Right lobe of liver (tissue), 6 donors: Measurements from ENCODE around the gene VIPR1. TPM values are rescaled to one million over a fixed set of nuclear protein-coding genes. Genes with fewer than 3 reads are reported as not detected.

ENCODE experiments used
- ATAC-seq, 4 donors: fragments of 200-7000 bp; cut with Tn5 transposase; one replicate each; pipeline ENCODE4 v1.9.1; 2020; ENCODE audit warnings: mild to moderate bottlenecking in 4 of 4, moderate library complexity in 4 of 4
- DNase-seq, 3 donors: peaks; one replicate each; pipeline ENCODE4 v3.0.0-alpha.2; 2020
- H3K27ac ChIP-seq, 3 donors: fragments of 200-600 bp; one replicate each; pipeline ENCODE4 v1.8.0; 2022
- H3K27me3 ChIP-seq, 2 donors: fragments of 200-600 bp; one replicate each; pipeline ENCODE4 v1.8.0; 2022
- H3K36me3 ChIP-seq, 4 donors: fragments of 200-600 bp; sonication (generic) in 1 of 4; one replicate each; pipeline versions ENCODE4 v1.5.1 to v1.8.0; 2017 to 2022; ENCODE audit warnings: control low read depth in 1 of 4
- H3K4me1 ChIP-seq, 4 donors: fragments of 200-600 bp; sonication (generic) in 1 of 4; one replicate each; pipeline versions ENCODE4 v1.5.1 to v1.8.0; 2017 to 2022; ENCODE audit warnings: control low read depth in 1 of 4
- H3K4me3 ChIP-seq, 3 donors: fragments of 200-600 bp; one replicate each; pipeline ENCODE4 v1.8.0; 2022
- H3K9me3 ChIP-seq, 4 donors: fragments of 200-600 bp; sonication (generic) in 1 of 4; one replicate each; pipeline versions ENCODE4 v1.5.1 to v1.8.0; 2017 to 2022; ENCODE audit warnings: control low read depth in 1 of 4
- CTCF ChIP-seq, 4 donors: fragments of 200-600 bp in 3 of 4; fragments of 450-650 bp in 1 of 4; IDR thresholded peaks; one replicate each; pipeline versions ENCODE4 v1.5.1 to v1.8.0; 2016 to 2022; ENCODE audit warnings: antibody characterized with exemption in 4 of 4, mild to moderate bottlenecking in 2 of 4
- POLR2A ChIP-seq: fragments of 450-650 bp; IDR thresholded peaks from one replicate; pipeline ENCODE4 v1.6.1; 2017; ENCODE audit warnings: antibody characterized with exemption, mild to moderate bottlenecking
- WGBS: methylation state at CpG from one replicate; pipeline ENCODE4 v1.1.6; 2018; ENCODE audit warnings: low coverage, low lambda C conversion rate; ENCODE audit not compliant: insufficient coverage; ENCODE audit errors: missing lambda C conversion rate; 5-methylcytosine and 5-hydroxymethylcytosine counted together
- intact Hi-C, 2 donors: fragments of 100-400 bp; cut with DNase I; formaldehyde crosslinking; loops; one replicate each; pipeline versions ENCODE4 v1.11.2 to v1.14.1; 2022
- total RNA-seq, 6 experiments: library from RNA; depleted of rRNA in 2 of 6; stranded (reverse); fragments of >200 nt in 2 of 6; fragmentation: NEBNext Ultra II Directional in 3 of 6; extraction: Animal tissue kit (Norgen Biotek cat#: 25700) in 3 of 6; gene quantifications; one replicate each; pipeline versions ENCODE4 v1.1.0 to v1.2.4, GENCODE V29; 2016 to 2023
- donor health status: DM: no; HTN: yes; CAD: no.
- donor health status: DM: no; HTN: no; CAD: no.
- donor health status: DM: no; HTN: no; CAD: no.
- donor health status: DM: no; HTN: yes; CAD: no.
- donor health status: DM: no; HTN: yes; CAD: no.

VIPR1 gene
- total RNA-seq, 6 experiments from 2014 or later = 1.9 to 34.5 (median 18.2) TPM

GRCh38 chr3:42495393-42495792, 7.0 kb upstream of the VIPR1 start:
- intact Hi-C loops = no loop called here
- no peak for ATAC-seq

GRCh38 chr3:42497009-42497731, 5.3 kb upstream of the VIPR1 start:
- H3K9me3 ChIP-seq = no peaks in the 10 kb centered on the region
- H3K27ac ChIP-seq = no peak overlapping the region
- peaks cover 0 to 8% (median 4%) of the 10 kb centered on the region in 4 donors for H3K4me1 ChIP-seq
- intact Hi-C loops = no loop called here
- DNase-seq = peak in 1 of 3 donors; percentile 28
- H3K4me3 ChIP-seq = no peak overlapping the region
- TF ChIP-seq POLR2A (no peak), CTCF (IDR thresholded peaks at IDR 0.05) (no peak)
- no peaks in the 10 kb centered on the region for H3K27me3 ChIP-seq
- ATAC-seq = no peak
- H3K36me3 ChIP-seq = no peaks in the 10 kb centered on the region
- WGBS = 52% methylated on average over 7 of the region's 13 CpGs

More at GRCh38 chr3:42495393-42495792, 7.0 kb upstream of the VIPR1 start:
- Histone ChIP-seq H3K27ac (no peak overlapping the region), H3K9me3 (no peaks in the 10 kb centered on the region), H3K4me1 (no peaks in the 10 kb centered on the region), H3K4me3 (no peak overlapping the region), H3K36me3 (no peaks in the 10 kb centered on the region), H3K27me3 (no peaks in the 10 kb centered on the region)
- TF ChIP-seq POLR2A (no peak), CTCF (IDR thresholded peaks at IDR 0.05) (no peak)
- peak in 1 of 3 donors; percentile 3 for DNase-seq

GRCh38 chr3:42498034-42498433, 4.4 kb upstream of the VIPR1 start:
- peaks cover 0 to 10% (median 5%) of the 10 kb centered on the region in 4 donors for H3K4me1 ChIP-seq
- H3K4me3 ChIP-seq = no peak overlapping the region
- intact Hi-C loops = no loop called here
- TF ChIP-seq POLR2A (no peak), CTCF (IDR thresholded peaks at IDR 0.05) (no peak)
- no peaks in the 10 kb centered on the region for H3K36me3 ChIP-seq
- H3K27me3 ChIP-seq = no peaks in the 10 kb centered on the region
- no peaks in the 10 kb centered on the region for H3K9me3 ChIP-seq
- ATAC-seq (no peak), DNase-seq (peak in 1 of 3 donors; percentile 3)
- no peak overlapping the region for H3K27ac ChIP-seq
- 33% methylated on average over 1 of the region's 1 CpG for WGBS

GRCh38 chr3:42498791-42499477, 3.5 kb upstream of the VIPR1 start:
- intact Hi-C loops = no loop called here
- Histone ChIP-seq H3K4me3 (no peak overlapping the region), H3K27ac (no peak overlapping the region), H3K4me1 (peaks cover 0 to 10% (median 5%) of the 10 kb centered on the region in 4 donors), H3K27me3 (no peaks in the 10 kb centered on the region), H3K9me3 (no peaks in the 10 kb centered on the region), H3K36me3 (no peaks in the 10 kb centered on the region)
- no peak for TF ChIP-seq POLR2A
- TF ChIP-seq CTCF (IDR thresholded peaks at IDR 0.05) = no peak
- 72% methylated on average over 6 of the region's 13 CpGs for WGBS
- no peak for ATAC-seq
- DNase-seq = peak in 1 of 3 donors; percentile 36
